OCI-LY1 (cell line): ENCODE measurements around the gene DIP2C.

Experiments used
- H2AFZ ChIP-seq: fragments of 200-600 bp; sonication (generic), shearing (Covaris generic); 2 replicates; pipeline ENCODE4 v1.6.0; 2014; ENCODE audit warnings: antibody characterized with exemption, mild to moderate bottlenecking, low read length
- H3F3A ChIP-seq: fragments of 200-600 bp; sonication (generic), shearing (Covaris generic); 2 replicates; pipeline ENCODE4 v1.6.0; 2014; ENCODE audit warnings: mild to moderate bottlenecking, antibody characterized with exemption, low read length, moderate library complexity; ENCODE audit not compliant: insufficient read depth
- H3K27ac ChIP-seq: fragments of 200-600 bp; sonication (generic); 2 replicates; pipeline ENCODE4 v1.5.1; 2014; ENCODE audit warnings: low read length, mixed run types, mild to moderate bottlenecking, low read depth; ENCODE audit not compliant: poor library complexity, severe bottlenecking
- H3K27me3 ChIP-seq: fragments of 200-600 bp; sonication (generic); 2 replicates; pipeline ENCODE4 v1.6.0; 2014; ENCODE audit warnings: antibody characterized with exemption, mild to moderate bottlenecking, low read length, moderate library complexity; ENCODE audit not compliant: insufficient read depth
- H3K36me3 ChIP-seq: fragments of 200-600 bp; sonication (generic); 2 replicates; pipeline ENCODE4 v1.6.1; 2014; ENCODE audit warnings: mild to moderate bottlenecking, antibody characterized with exemption, low read length, moderate library complexity, mixed read lengths; ENCODE audit not compliant: insufficient read depth
- H3K4me1 ChIP-seq: fragments of 200-600 bp; sonication (generic); 2 replicates; pipeline ENCODE4 v1.5.1; 2014; ENCODE audit warnings: mild to moderate bottlenecking, low read length, moderate library complexity; ENCODE audit not compliant: insufficient read depth, severe bottlenecking
- H3K4me2 ChIP-seq: fragments of 200-600 bp; sonication (generic), shearing (Covaris generic); 2 replicates; pipeline ENCODE4 v1.6.1; 2014; ENCODE audit warnings: low read length
- H3K4me3 ChIP-seq: fragments of 200-600 bp; sonication (generic); 2 replicates; pipeline ENCODE4 v1.5.1; 2014; ENCODE audit warnings: low read length, low read depth, mild to moderate bottlenecking, mixed read lengths; ENCODE audit not compliant: poor library complexity, severe bottlenecking
- H3K79me2 ChIP-seq: fragments of 200-600 bp; shearing (Covaris generic); 2 replicates; pipeline ENCODE4 v1.6.1; 2016; ENCODE audit warnings: mixed run types, low read length, mixed read lengths; ENCODE audit not compliant: insufficient read depth
- H3K9ac ChIP-seq: fragments of 200-600 bp; sonication (generic), shearing (Covaris generic); 2 replicates; pipeline ENCODE4 v1.6.1; 2014; ENCODE audit warnings: mild to moderate bottlenecking, low read length, mixed read lengths
- H3K9me2 ChIP-seq: fragments of 200-600 bp; sonication (generic), shearing (Covaris generic); 2 replicates; pipeline ENCODE4 v1.6.1; 2014; ENCODE audit warnings: low read depth, mild to moderate bottlenecking, low read length, mixed read lengths
- H3K9me3 ChIP-seq: fragments of 200-600 bp; shearing (Covaris generic); 2 replicates; pipeline ENCODE4 v1.6.1; 2014; ENCODE audit warnings: low read length, mixed read lengths
- H4K20me1 ChIP-seq: fragments of 200-600 bp; sonication (generic), shearing (Covaris generic); 2 replicates; pipeline ENCODE4 v1.6.0; 2016; ENCODE audit warnings: mild to moderate bottlenecking, low read length; ENCODE audit not compliant: insufficient read depth
- CTCF ChIP-seq: fragments of 200-600 bp; sonication (generic), shearing (Covaris generic); IDR thresholded peaks from 2 replicates; pipeline ENCODE4 v1.5.1; 2017; ENCODE audit warnings: mild to moderate bottlenecking, antibody characterized with exemption, low read length, moderate library complexity, mixed read lengths
- EZH2 ChIP-seq: fragments of 200-600 bp; sonication (generic), shearing (Covaris generic); IDR thresholded peaks from 2 replicates; pipeline ENCODE4 v1.8.0; 2017; ENCODE audit warnings: borderline replicate concordance, mixed run types, mild to moderate bottlenecking, antibody characterized with exemption, low read length, moderate library complexity, mixed read lengths

The DIP2C gene

GRCh38 chr10:340646-341045 lies 348.8 kb downstream of the DIP2C start:
- no peaks in the 10 kb centered on the region for H3K79me2 ChIP-seq
- H3K36me3 ChIP-seq = peaks cover 86% of the 10 kb centered on the region
- no peak overlapping the region for H3K9ac ChIP-seq
- no peaks in the 10 kb centered on the region for H3K9me3 ChIP-seq
- TF ChIP-seq CTCF = no peak
- no peak for TF ChIP-seq EZH2
- no peaks in the 10 kb centered on the region for H3K27me3 ChIP-seq
- H2AFZ ChIP-seq = no peak overlapping the region
- H3K9me2 ChIP-seq = no peaks in the 10 kb centered on the region
- H3K4me2 ChIP-seq = no peak overlapping the region
- peak overlapping the region; percentile 35 for H3K27ac ChIP-seq
- no peaks in the 10 kb centered on the region for H4K20me1 ChIP-seq
- H3F3A ChIP-seq = peaks cover 5% of the 10 kb centered on the region; the same call in 1 of the 2 replicates
- peaks cover 30% of the 10 kb centered on the region for H3K4me1 ChIP-seq
- no peak overlapping the region for H3K4me3 ChIP-seq

DNA sequence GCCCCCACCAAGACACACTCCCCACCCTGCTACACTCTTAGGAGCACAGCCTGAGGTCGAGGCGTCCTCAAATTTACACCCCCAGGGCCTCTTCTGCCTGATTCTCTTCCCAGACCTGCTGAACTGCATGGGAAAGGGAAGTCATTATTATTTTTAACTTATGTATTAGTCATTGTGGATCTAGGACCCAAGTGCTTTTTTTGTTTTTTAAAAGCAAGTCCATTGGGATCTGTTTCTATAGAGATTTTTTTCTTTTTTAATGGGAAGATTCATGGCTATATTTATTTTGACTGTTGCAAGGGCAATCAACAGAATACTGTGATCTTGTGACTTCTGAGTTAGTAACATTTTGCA lies 350.5 kb downstream of the DIP2C start:
- H3K9me3 ChIP-seq = no peaks in the 10 kb centered on the region
- no peaks in the 10 kb centered on the region for H3K79me2 ChIP-seq
- peaks cover 80% of the 10 kb centered on the region for H3K36me3 ChIP-seq
- no peaks in the 10 kb centered on the region for H4K20me1 ChIP-seq
- no peak for TF ChIP-seq CTCF
- TF ChIP-seq EZH2 = no peak
- no peak overlapping the region for H2AFZ ChIP-seq
- H3K9me2 ChIP-seq = no peaks in the 10 kb centered on the region
- H3K4me3 ChIP-seq = no peak overlapping the region
- H3K27ac ChIP-seq = peak overlapping the region; percentile 99
- peaks cover 10% of the 10 kb centered on the region for H3F3A ChIP-seq
- H3K4me2 ChIP-seq = peak overlapping the region; percentile 24; the same call in 1 of the 2 replicates
- H3K9ac ChIP-seq = peak overlapping the region; percentile 31; the same call in 1 of the 2 replicates
- H3K4me1 ChIP-seq = peaks cover 47% of the 10 kb centered on the region
- H3K27me3 ChIP-seq = no peaks in the 10 kb centered on the region

DNA sequence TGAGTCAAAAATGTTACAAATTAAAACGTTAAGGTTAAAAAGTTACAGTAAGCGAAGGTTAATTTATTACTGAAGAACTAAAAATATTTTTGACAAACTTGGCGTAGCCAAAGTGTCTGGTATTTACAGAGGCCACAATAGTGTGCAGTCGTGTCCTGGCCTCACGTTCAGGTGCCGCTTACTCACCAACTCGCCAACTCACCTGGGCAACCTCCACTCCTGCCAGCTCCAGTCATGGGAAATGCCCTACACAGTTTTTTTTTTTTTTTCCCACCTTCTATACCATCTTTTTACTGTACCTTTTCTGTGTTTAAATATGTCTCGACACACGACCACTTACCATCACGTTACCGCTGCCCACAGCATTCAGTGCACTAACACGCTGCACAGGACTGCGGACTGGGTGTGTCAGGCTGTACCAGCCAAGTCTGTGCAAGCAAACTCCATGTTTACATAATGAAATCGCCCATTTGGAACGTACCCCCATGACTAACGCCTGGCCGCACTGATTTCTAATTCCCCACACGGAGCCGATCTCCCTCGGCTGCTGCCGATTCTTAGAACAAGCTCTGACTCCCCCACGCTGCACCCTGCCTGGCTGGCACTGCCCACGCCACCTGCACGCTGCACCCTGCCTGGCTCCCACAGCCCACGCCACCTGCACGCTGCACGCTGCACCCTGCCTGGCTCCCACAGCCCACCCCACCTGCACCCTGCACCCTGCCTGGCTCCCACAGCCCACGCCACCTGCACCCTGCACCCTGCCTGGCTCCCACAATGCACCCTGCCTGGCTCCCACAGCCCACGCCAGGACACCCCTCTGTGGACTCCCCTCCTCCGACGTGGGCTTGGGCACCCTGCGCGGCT lies 351.1 kb downstream of the DIP2C start:
- Histone ChIP-seq H3K27me3 (no peaks in the 10 kb centered on the region), H3K9me2 (no peaks in the 10 kb centered on the region), H3K9me3 (no peaks in the 10 kb centered on the region), H3K4me2 (peak overlapping the region; percentile 24; the same call in 1 of the 2 replicates), H3K79me2 (no peaks in the 10 kb centered on the region), H3F3A (peaks cover 7% of the 10 kb centered on the region), H3K36me3 (peaks cover 74% of the 10 kb centered on the region), H4K20me1 (no peaks in the 10 kb centered on the region), H3K9ac (peak overlapping the region; percentile 31; the same call in 1 of the 2 replicates), H2AFZ (no peak overlapping the region), H3K27ac (peak overlapping the region; percentile 99), H3K4me1 (peaks cover 53% of the 10 kb centered on the region), H3K4me3 (no peak overlapping the region)
- TF ChIP-seq EZH2 = no peak
- no peak for TF ChIP-seq CTCF
